ENCODE results near the gene NTMT1. TPM values are rescaled to one million over a fixed set of nuclear protein-coding genes. Genes with fewer than 3 reads are reported as not detected.

NTMT1 gene
- total and polyA plus RNA-seq, 9 of the 15 experiments (the other 6 are each of a cell fraction or from before 2014, with no cell fraction given) = 42.1 to 116 (median 74.7) TPM

- TF ChIP-seq, protein P1, sequence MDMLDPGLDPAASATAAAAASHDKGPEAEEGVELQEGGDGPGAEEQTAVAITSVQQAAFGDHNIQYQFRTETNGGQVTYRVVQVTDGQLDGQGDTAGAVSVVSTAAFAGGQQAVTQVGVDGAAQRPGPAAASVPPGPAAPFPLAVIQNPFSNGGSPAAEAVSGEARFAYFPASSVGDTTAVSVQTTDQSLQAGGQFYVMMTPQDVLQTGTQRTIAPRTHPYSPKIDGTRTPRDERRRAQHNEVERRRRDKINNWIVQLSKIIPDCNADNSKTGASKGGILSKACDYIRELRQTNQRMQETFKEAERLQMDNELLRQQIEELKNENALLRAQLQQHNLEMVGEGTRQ (CRISPR knock-in tag; IDR thresholded peaks at IDR 0.05) = no peak
- TF ChIP-seq ZNF143 (CRISPR knock-in tag; IDR thresholded peaks at IDR 0.05) = no peak
- no peak for TF ChIP-seq RAD51 (IDR thresholded peaks at IDR 0.05; ENCODE audit: borderline replicate concordance, low read depth)
- TF ChIP-seq GTF2F1 (IDR thresholded peaks at IDR 0.05; ENCODE audit: low read depth, low read length) = no peak
- TF ChIP-seq, protein P2, sequence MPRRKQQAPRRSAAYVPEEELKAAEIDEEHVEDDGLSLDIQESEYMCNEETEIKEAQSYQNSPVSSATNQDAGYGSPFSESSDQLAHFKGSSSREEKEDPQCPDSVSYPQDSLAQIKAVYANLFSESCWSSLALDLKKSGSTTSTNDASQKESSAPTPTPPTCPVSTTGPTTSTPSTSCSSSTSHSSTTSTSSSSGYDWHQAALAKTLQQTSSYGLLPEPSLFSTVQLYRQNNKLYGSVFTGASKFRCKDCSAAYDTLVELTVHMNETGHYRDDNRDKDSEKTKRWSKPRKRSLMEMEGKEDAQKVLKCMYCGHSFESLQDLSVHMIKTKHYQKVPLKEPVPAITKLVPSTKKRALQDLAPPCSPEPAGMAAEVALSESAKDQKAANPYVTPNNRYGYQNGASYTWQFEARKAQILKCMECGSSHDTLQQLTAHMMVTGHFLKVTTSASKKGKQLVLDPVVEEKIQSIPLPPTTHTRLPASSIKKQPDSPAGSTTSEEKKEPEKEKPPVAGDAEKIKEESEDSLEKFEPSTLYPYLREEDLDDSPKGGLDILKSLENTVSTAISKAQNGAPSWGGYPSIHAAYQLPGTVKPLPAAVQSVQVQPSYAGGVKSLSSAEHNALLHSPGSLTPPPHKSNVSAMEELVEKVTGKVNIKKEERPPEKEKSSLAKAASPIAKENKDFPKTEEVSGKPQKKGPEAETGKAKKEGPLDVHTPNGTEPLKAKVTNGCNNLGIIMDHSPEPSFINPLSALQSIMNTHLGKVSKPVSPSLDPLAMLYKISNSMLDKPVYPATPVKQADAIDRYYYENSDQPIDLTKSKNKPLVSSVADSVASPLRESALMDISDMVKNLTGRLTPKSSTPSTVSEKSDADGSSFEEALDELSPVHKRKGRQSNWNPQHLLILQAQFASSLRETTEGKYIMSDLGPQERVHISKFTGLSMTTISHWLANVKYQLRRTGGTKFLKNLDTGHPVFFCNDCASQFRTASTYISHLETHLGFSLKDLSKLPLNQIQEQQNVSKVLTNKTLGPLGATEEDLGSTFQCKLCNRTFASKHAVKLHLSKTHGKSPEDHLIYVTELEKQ (CRISPR knock-in tag; IDR thresholded peaks at IDR 0.05) = no peak
- TF ChIP-seq, protein P3, sequence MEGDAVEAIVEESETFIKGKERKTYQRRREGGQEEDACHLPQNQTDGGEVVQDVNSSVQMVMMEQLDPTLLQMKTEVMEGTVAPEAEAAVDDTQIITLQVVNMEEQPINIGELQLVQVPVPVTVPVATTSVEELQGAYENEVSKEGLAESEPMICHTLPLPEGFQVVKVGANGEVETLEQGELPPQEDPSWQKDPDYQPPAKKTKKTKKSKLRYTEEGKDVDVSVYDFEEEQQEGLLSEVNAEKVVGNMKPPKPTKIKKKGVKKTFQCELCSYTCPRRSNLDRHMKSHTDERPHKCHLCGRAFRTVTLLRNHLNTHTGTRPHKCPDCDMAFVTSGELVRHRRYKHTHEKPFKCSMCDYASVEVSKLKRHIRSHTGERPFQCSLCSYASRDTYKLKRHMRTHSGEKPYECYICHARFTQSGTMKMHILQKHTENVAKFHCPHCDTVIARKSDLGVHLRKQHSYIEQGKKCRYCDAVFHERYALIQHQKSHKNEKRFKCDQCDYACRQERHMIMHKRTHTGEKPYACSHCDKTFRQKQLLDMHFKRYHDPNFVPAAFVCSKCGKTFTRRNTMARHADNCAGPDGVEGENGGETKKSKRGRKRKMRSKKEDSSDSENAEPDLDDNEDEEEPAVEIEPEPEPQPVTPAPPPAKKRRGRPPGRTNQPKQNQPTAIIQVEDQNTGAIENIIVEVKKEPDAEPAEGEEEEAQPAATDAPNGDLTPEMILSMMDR (IDR thresholded peaks at IDR 0.05 in 2 of 3, conservative IDR thresholded peaks at IDR 0.05 in 1 of 3; ENCODE audit: insufficient read depth in 2 of 3, low read depth in 1 of 3, low read length in 3 of 3) = no peak
- TF ChIP-seq TCFL5 (CRISPR knock-in tag; conservative IDR thresholded peaks at IDR 0.05) = no peak
- TF ChIP-seq ZNF407 (IDR thresholded peaks at IDR 0.05; ENCODE audit: low read depth) = no peak
- TF ChIP-seq NCOA1 (IDR thresholded peaks at IDR 0.05; ENCODE audit: low read depth) = no peak
- TF ChIP-seq BCOR (IDR thresholded peaks at IDR 0.05) = peak; percentile 38; the same call in 1 of the 2 replicates
- TF ChIP-seq CSDE1 (IDR thresholded peaks at IDR 0.05) = no peak
- TF ChIP-seq CBX1 (IDR thresholded peaks at IDR 0.05; ENCODE audit: low read depth) = no peak
Measured at GRCh38 chr9:129609486-129610212, 16.3 kb upstream of the NTMT1 start (continued).

Data from K562 (cell line).